ENCODE results near the gene TCOF1.

DNA sequence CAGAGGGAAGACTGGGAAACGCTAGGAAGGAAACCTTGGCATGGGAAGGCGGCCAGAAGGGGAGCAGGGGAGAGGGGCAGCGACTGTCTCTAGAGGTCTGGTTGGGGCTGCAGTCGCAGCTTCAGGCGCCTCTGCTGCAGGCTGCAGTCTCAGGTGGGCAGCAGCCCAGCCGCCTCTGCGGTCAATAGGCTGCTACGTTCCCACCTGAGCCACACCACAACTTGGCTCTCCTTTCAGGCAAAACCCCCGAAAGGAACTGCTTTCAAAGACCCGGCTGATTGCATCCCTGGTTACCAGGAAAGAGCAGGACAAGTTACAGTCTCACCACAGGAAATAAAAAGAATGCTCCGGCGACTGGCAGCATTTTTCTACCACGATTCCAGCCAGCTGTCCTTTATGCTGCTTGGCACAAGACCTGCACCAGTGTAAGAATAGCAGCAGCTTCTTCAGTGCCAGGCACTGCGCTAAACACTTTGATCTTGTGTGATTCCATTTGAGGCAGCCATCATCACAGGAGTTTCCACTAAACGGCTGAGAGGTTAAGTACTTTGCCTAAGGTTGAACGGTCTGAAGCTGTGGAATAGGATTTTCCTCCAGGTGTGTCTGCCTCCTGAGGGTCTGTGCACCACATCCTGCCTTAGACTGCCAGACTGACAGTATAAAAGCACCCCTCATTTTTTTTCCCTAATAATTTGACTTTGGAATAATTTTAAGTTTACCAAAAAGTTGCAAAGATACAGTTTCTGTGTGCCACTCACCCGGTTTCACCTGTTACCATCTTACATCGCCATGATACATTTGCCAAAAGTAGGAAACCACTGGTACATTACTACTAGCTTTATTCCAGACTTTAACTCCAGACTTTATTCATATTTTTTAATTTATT lies 84.6 kb downstream of the TCOF1 start:
- TF ChIP-seq, protein P1, sequence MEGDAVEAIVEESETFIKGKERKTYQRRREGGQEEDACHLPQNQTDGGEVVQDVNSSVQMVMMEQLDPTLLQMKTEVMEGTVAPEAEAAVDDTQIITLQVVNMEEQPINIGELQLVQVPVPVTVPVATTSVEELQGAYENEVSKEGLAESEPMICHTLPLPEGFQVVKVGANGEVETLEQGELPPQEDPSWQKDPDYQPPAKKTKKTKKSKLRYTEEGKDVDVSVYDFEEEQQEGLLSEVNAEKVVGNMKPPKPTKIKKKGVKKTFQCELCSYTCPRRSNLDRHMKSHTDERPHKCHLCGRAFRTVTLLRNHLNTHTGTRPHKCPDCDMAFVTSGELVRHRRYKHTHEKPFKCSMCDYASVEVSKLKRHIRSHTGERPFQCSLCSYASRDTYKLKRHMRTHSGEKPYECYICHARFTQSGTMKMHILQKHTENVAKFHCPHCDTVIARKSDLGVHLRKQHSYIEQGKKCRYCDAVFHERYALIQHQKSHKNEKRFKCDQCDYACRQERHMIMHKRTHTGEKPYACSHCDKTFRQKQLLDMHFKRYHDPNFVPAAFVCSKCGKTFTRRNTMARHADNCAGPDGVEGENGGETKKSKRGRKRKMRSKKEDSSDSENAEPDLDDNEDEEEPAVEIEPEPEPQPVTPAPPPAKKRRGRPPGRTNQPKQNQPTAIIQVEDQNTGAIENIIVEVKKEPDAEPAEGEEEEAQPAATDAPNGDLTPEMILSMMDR (conservative IDR thresholded peaks at IDR 0.05; ENCODE audit: low read length) = no peak
- no peak for TF ChIP-seq EZH2phosphoT487 (IDR thresholded peaks at IDR 0.05; ENCODE audit: borderline replicate concordance, low read depth, low read length)
